ENCODE data around the gene ABHD12B. TPM values are rescaled to one million over a fixed set of nuclear protein-coding genes. Genes with fewer than 3 reads are reported as not detected.
A peak's percentile ranks its signal among the peaks of the same experiment; 100 is the strongest.

The ABHD12B gene
- total RNA-seq, 1 experiment from 2014 or later = not detected

- DNase-seq (ENCODE audit: extremely low read depth, low read depth) = no peak
These were observed 33.9 kb upstream of the ABHD12B start for GRCh38 chr14:50837850-50838470.

GRCh38 chr14:50839048-50839447 is 32.8 kb upstream of the ABHD12B start:
- no peak for DNase-seq (ENCODE audit: extremely low read depth, low read depth)

GRCh38 chr14:50839691-50840090 is 32.2 kb upstream of the ABHD12B start:
- DNase-seq (ENCODE audit: extremely low read depth, low read depth) = no peak

GRCh38 chr14:50844391-50844790 is 27.5 kb upstream of the ABHD12B start:
- DNase-seq (ENCODE audit: extremely low read depth, low read depth) = no peak

- no peak for DNase-seq (ENCODE audit: extremely low read depth, low read depth)
These were observed 26.7 kb upstream of the ABHD12B start for GRCh38 chr14:50845166-50845565.

GRCh38 chr14:50846226-50846880 is 25.5 kb upstream of the ABHD12B start:
- DNase-seq (ENCODE audit: extremely low read depth, low read depth) = no peak

GRCh38 chr14:50853891-50854290 is 18.0 kb upstream of the ABHD12B start:
- no peak for DNase-seq (ENCODE audit: extremely low read depth, low read depth)

GRCh38 chr14:50854521-50854920 is 17.3 kb upstream of the ABHD12B start:
- DNase-seq (ENCODE audit: extremely low read depth, low read depth) = no peak

GRCh38 chr14:50855558-50855957 is 16.3 kb upstream of the ABHD12B start:
- no peak for DNase-seq (ENCODE audit: extremely low read depth, low read depth)

GRCh38 chr14:50856660-50857059 is 15.2 kb upstream of the ABHD12B start:
- DNase-seq (ENCODE audit: extremely low read depth, low read depth) = no peak

GRCh38 chr14:50859296-50859624 is 12.6 kb upstream of the ABHD12B start:
- DNase-seq (ENCODE audit: extremely low read depth, low read depth) = no peak

- DNase-seq (ENCODE audit: extremely low read depth, low read depth) = peak; percentile 83
These were observed 11.3 kb upstream of the ABHD12B start for GRCh38 chr14:50860478-50861086.

GRCh38 chr14:50862036-50862570 is 9.8 kb upstream of the ABHD12B start:
- DNase-seq (ENCODE audit: extremely low read depth, low read depth) = no peak

- DNase-seq (ENCODE audit: extremely low read depth, low read depth) = no peak
These were observed 7.6 kb upstream of the ABHD12B start for GRCh38 chr14:50864237-50864636.

- DNase-seq (ENCODE audit: extremely low read depth, low read depth) = no peak
These were observed 6.9 kb upstream of the ABHD12B start for GRCh38 chr14:50864946-50865345.

GRCh38 chr14:50865391-50866076 is 6.3 kb upstream of the ABHD12B start:
- no peak for DNase-seq (ENCODE audit: extremely low read depth, low read depth)

GRCh38 chr14:50871228-50871627 is 625 bp upstream of the ABHD12B start:
- no peak for DNase-seq (ENCODE audit: extremely low read depth, low read depth)

GRCh38 chr14:50874757-50875156 is 2.9 kb downstream of the ABHD12B start:
- DNase-seq (ENCODE audit: extremely low read depth, low read depth) = no peak

- DNase-seq (ENCODE audit: extremely low read depth, low read depth) = no peak
These were observed 3.7 kb downstream of the ABHD12B start for GRCh38 chr14:50875359-50876070.

- DNase-seq (ENCODE audit: extremely low read depth, low read depth) = no peak
These were observed 11.3 kb downstream of the ABHD12B start for GRCh38 chr14:50882932-50883826.
